ENCODE data around the gene CUTA.

CUTA gene

DNA sequence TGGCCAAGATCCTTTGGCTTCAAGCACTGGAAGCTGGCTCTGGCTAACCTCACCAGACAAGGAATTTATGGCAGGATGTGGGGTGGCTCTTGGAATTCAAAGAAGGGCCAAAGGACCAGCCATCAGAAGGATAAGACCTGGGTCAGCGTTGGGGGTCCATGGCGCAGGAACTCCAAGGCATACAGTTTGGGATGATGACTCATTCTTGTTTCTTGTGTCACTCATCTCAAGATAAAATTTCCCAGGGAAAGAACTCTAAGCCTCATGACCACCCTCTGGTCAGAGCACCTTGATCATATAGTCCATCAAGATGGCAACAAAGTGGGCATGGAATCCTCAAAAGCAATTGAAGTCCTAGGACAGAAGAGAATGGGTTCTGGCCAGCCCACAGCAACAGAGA, 41.3 kb upstream of the CUTA start:
- H3F3A ChIP-seq (ENCODE audit: low read depth), result no peaks in the 10 kb centered on the region
- no peaks in the 10 kb centered on the region for H3K27me3 ChIP-seq (ENCODE audit: insufficient read depth, low read length, poor library complexity, severe bottlenecking)
- TF ChIP-seq CTCF (conservative IDR thresholded peaks at IDR 0.05; ENCODE audit: low read length), result no peak
- no peak for TF ChIP-seq EZH2phosphoT487 (IDR thresholded peaks at IDR 0.05; ENCODE audit: borderline replicate concordance)
- H3K79me2 ChIP-seq (ENCODE audit: insufficient read depth, low read length), result peaks cover 15% of the 10 kb centered on the region
- no peaks in the 10 kb centered on the region for H3K9me2 ChIP-seq (replicated peaks; ENCODE audit: low read depth, low read length)
- H3K4me3 ChIP-seq (ENCODE audit: low read length, poor library complexity, severe bottlenecking), result no peak overlapping the region
- no peak overlapping the region for H3K4me2 ChIP-seq (ENCODE audit: low read depth, low read length, poor library complexity, severe bottlenecking)
- H3K36me3 ChIP-seq (ENCODE audit: insufficient read depth, low read length), result no peaks in the 10 kb centered on the region
- no peaks in the 10 kb centered on the region for H3K9me3 ChIP-seq (ENCODE audit: insufficient read depth, low read depth, low read length)
- H4K20me1 ChIP-seq (ENCODE audit: insufficient read depth, low read length, poor library complexity, severe bottlenecking), result no peaks in the 10 kb centered on the region
- H2AFZ ChIP-seq (ENCODE audit: low read length), result no peak overlapping the region
- no peak overlapping the region for H3K9ac ChIP-seq (ENCODE audit: low read depth, low read length, poor library complexity, severe bottlenecking)
- peaks cover 10% of the 10 kb centered on the region for H3K4me1 ChIP-seq (ENCODE audit: insufficient read depth, low read length, poor library complexity, severe bottlenecking)

DNA sequence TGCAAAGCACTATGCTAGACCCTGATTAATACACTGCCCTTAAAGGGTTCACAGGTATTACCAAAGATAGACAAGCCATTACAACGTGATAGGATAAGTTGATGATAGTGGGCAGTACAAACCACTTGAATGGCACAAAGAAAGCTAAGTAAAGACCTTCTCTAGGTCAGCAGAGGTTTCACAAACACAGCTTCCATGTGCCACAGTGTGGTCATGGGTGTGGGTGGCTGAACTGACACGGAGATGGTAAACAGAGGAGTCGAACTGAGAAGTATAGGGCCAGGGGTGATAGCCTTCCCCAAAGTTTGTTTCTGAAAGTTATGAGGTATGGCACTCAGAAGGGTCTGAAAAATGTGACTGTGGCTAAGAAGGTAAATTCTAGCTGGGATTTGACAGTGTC, 40.8 kb upstream of the CUTA start:
- Histone ChIP-seq H2AFZ (ENCODE audit: low read length) (no peak overlapping the region), H3K4me1 (ENCODE audit: insufficient read depth, low read length, poor library complexity, severe bottlenecking) (peaks cover 10% of the 10 kb centered on the region), H3K27me3 (ENCODE audit: insufficient read depth, low read length, poor library complexity, severe bottlenecking) (no peaks in the 10 kb centered on the region), H3K36me3 (ENCODE audit: insufficient read depth, low read length) (no peaks in the 10 kb centered on the region), H3K79me2 (ENCODE audit: insufficient read depth, low read length) (peaks cover 15% of the 10 kb centered on the region), H3K4me2 (ENCODE audit: low read depth, low read length, poor library complexity, severe bottlenecking) (no peak overlapping the region), H3K9ac (ENCODE audit: low read depth, low read length, poor library complexity, severe bottlenecking) (no peak overlapping the region), H3K9me3 (ENCODE audit: insufficient read depth, low read depth, low read length) (no peaks in the 10 kb centered on the region), H3K9me2 (replicated peaks; ENCODE audit: low read depth, low read length) (no peaks in the 10 kb centered on the region), H3K4me3 (ENCODE audit: low read length, poor library complexity, severe bottlenecking) (no peak overlapping the region), H3F3A (ENCODE audit: low read depth) (no peaks in the 10 kb centered on the region), H4K20me1 (ENCODE audit: insufficient read depth, low read length, poor library complexity, severe bottlenecking) (no peaks in the 10 kb centered on the region)
- TF ChIP-seq CTCF (conservative IDR thresholded peaks at IDR 0.05; ENCODE audit: low read length) (no peak), EZH2phosphoT487 (IDR thresholded peaks at IDR 0.05; ENCODE audit: borderline replicate concordance) (no peak)

DNA sequence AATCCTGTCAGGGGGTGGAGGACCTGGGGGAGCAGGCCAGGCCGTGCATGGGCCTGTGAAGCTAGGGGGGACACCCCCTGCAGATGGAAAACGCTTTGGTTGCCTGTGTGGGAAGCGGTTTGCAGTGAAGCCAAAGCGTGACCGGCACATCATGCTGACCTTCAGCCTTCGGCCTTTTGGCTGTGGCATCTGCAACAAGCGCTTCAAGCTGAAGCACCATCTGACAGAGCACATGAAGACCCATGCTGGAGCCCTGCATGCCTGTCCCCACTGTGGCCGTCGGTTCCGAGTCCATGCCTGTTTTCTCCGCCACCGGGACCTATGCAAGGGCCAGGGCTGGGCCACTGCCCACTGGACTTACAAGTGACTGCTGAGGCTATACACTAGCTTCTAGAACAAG, 38.2 kb upstream of the CUTA start:
- TF ChIP-seq CTCF (conservative IDR thresholded peaks at IDR 0.05; ENCODE audit: low read length), result no peak
- no peak for TF ChIP-seq EZH2phosphoT487 (IDR thresholded peaks at IDR 0.05; ENCODE audit: borderline replicate concordance)

More for the DNA sequence above, 38.2 kb upstream of the CUTA start:
- Histone ChIP-seq H4K20me1 (ENCODE audit: insufficient read depth, low read length, poor library complexity, severe bottlenecking) (no peaks in the 10 kb centered on the region), H3K4me2 (ENCODE audit: low read depth, low read length, poor library complexity, severe bottlenecking) (no peak overlapping the region), H3K79me2 (ENCODE audit: insufficient read depth, low read length) (peaks cover 15% of the 10 kb centered on the region), H3K9me2 (replicated peaks; ENCODE audit: low read depth, low read length) (no peaks in the 10 kb centered on the region), H3K4me3 (ENCODE audit: low read length, poor library complexity, severe bottlenecking) (no peak overlapping the region), H2AFZ (ENCODE audit: low read length) (no peak overlapping the region), H3K9me3 (ENCODE audit: insufficient read depth, low read depth, low read length) (no peaks in the 10 kb centered on the region), H3K4me1 (ENCODE audit: insufficient read depth, low read length, poor library complexity, severe bottlenecking) (peaks cover 10% of the 10 kb centered on the region), H3F3A (ENCODE audit: low read depth) (no peaks in the 10 kb centered on the region), H3K9ac (ENCODE audit: low read depth, low read length, poor library complexity, severe bottlenecking) (no peak overlapping the region), H3K36me3 (ENCODE audit: insufficient read depth, low read length) (no peaks in the 10 kb centered on the region), H3K27me3 (ENCODE audit: insufficient read depth, low read length, poor library complexity, severe bottlenecking) (no peaks in the 10 kb centered on the region)
